ENCODE data around the gene SESTD1.

DNA sequence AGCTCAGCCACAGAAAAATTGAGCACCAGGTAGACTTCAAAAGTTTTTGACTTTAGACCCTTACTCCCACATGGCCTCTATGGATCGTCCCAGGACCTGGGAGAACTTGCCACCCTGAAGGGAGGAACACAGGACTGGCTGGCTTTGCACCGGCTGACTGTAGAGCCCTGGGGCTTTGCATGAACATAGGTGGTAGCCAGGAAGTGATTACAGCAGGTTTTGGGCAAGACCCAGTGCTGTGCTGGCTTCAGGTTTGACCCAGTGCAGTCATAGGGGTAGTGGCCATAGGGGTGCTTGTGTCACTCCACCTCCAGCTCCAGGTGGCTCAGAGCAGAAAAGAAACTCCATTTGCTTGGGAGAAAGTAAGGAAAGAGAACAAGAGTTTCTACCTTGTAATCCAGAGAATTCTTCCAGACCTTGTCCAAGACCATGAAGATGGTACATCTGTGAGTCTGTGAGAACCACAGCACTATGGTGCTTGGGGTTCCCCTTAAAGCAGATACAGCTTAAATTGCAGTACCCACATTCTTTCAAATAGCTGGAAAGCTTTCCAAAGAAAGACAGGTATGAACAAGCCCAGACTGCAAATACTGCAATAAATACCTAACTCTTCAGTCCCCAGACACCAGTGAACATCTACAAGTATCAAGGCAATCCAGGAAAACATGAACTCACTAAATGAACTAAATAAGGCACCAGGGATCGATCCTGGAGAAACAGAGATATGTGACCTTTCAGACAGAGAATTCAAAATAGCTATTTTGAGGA, 13.0 kb upstream of the SESTD1 start:
- TF ChIP-seq, protein P1, sequence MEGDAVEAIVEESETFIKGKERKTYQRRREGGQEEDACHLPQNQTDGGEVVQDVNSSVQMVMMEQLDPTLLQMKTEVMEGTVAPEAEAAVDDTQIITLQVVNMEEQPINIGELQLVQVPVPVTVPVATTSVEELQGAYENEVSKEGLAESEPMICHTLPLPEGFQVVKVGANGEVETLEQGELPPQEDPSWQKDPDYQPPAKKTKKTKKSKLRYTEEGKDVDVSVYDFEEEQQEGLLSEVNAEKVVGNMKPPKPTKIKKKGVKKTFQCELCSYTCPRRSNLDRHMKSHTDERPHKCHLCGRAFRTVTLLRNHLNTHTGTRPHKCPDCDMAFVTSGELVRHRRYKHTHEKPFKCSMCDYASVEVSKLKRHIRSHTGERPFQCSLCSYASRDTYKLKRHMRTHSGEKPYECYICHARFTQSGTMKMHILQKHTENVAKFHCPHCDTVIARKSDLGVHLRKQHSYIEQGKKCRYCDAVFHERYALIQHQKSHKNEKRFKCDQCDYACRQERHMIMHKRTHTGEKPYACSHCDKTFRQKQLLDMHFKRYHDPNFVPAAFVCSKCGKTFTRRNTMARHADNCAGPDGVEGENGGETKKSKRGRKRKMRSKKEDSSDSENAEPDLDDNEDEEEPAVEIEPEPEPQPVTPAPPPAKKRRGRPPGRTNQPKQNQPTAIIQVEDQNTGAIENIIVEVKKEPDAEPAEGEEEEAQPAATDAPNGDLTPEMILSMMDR (conservative IDR thresholded peaks at IDR 0.05; ENCODE audit: low read depth, low read length), result no peak
- no peak for TF ChIP-seq EZH2 (IDR thresholded peaks at IDR 0.05; ENCODE audit: borderline replicate concordance, low read depth, low read length, poor library complexity, severe bottlenecking)

All from A673 (cell line).